ENCODE data around the gene BARX2. TPM values are rescaled to one million over a fixed set of nuclear protein-coding genes. Genes with fewer than 3 reads are reported as not detected.

Gene BARX2
- total and polyA plus RNA-seq, 2 of the 4 experiments (the other 2 are of a cell fraction): not detected

- H4K8ac ChIP-seq (ENCODE audit: low read depth in 2 of 2, low read length in 2 of 2): no peak overlapping the region
- no peak overlapping the region for H2BK5ac ChIP-seq (ENCODE audit: low read depth, low read length, poor library complexity, severe bottlenecking)
- no peak overlapping the region for H3K4me2 ChIP-seq (ENCODE audit: low read depth, low read length)
- H4K91ac ChIP-seq (ENCODE audit: insufficient read depth, low read depth, low read length): no peak overlapping the region
- H2BK15ac ChIP-seq (ENCODE audit: low read depth, low read length): no peak overlapping the region
- ChIA-PET POLR2A (ENCODE audit: unreplicated experiment) (no interaction called here), CTCF (interaction anchor here (0.7 to 0.9 kb wide), 2 partner anchors 382 to 385 kb away, joined by 3 read pairs; no protein-coding TSS in a partner anchor)
- no peak overlapping the region for H3K18ac ChIP-seq (ENCODE audit: low read depth, low read length)
- DNase-seq (no peak), ATAC-seq (ENCODE audit: low read depth) (no peak)
- no peak overlapping the region for H3K9ac ChIP-seq (ENCODE audit: low read depth, low read length)
- H3K79me1 ChIP-seq (ENCODE audit: low read depth in 1 of 2, low read length in 2 of 2): no peaks in the 10 kb centered on the region
- intact Hi-C loops (cut with micrococcal nuclease) (no loop called here), in situ Hi-C loops (cut with MboI; ENCODE audit: low sequenced_read_pairs) (loop anchor here (5.0 kb wide), 1 partner anchor 381 kb away; no protein-coding TSS in a partner anchor), dilution Hi-C loops (cut with HindIII; ENCODE audit: low sequenced_read_pairs, unreplicated experiment) (no loop called here)
- no peak overlapping the region for H2AK5ac ChIP-seq (ENCODE audit: low read depth, low read length)
- H3K4me1 ChIP-seq (ENCODE audit: control insufficient read depth, insufficient read depth, low read length): no peaks in the 10 kb centered on the region
- WGBS, 2 experiments (ENCODE audit: extremely low coverage in 2 of 2, insufficient read length in 1 of 2): no CpG with 5 or more reads among the region's 1 CpG
- H3K27ac ChIP-seq (ENCODE audit: insufficient read depth, low read length): no peak overlapping the region
- H3K23ac ChIP-seq (ENCODE audit: low read depth, low read length): no peak overlapping the region
- no peak overlapping the region for H3K56ac ChIP-seq (ENCODE audit: extremely low read depth, insufficient read depth, low read length)
- H2AFZ ChIP-seq (replicated peaks; ENCODE audit: low read length, poor library complexity): no peak overlapping the region
- H2BK20ac ChIP-seq (ENCODE audit: low read depth, low read length): no peak overlapping the region
- H4K20me1 ChIP-seq (ENCODE audit: insufficient read depth, low read length): no peaks in the 10 kb centered on the region
- TF ChIP-seq CHD1 (IDR thresholded peaks at IDR 0.05; ENCODE audit: low read depth, low read length) (no peak), ELK1 (IDR thresholded peaks at IDR 0.05; ENCODE audit: borderline replicate concordance, low read depth, low read length) (no peak), RAD21 (IDR thresholded peaks at IDR 0.05; ENCODE audit: low read length) (no peak), NFE2L2 (IDR thresholded peaks at IDR 0.05; ENCODE audit: low read depth, low read length) (no peak), POLR2A (IDR thresholded peaks at IDR 0.05; ENCODE audit: low read depth, low read length) (no peak), MAZ (IDR thresholded peaks at IDR 0.05; ENCODE audit: borderline replicate concordance, low read depth, low read length) (no peak)
- H3K14ac ChIP-seq (replicated peaks; ENCODE audit: low read depth, low read length): no peak overlapping the region
- H3K36me3 ChIP-seq (ENCODE audit: control insufficient read depth, insufficient read depth, low read length): no peaks in the 10 kb centered on the region
- no peak overlapping the region for H2BK120ac ChIP-seq (ENCODE audit: low read depth, low read length)
- BruUV-seq (replicated peaks): no TSS peak
- H3K4ac ChIP-seq (ENCODE audit: low read depth, low read length): no peak overlapping the region
- no peaks in the 10 kb centered on the region for H3K9me1 ChIP-seq (ENCODE audit: insufficient read depth, low read length)
- H3K4me3 ChIP-seq (ENCODE audit: insufficient read depth, low read depth, low read length): no peak overlapping the region
- no peaks in the 10 kb centered on the region for H3K9me3 ChIP-seq (ENCODE audit: control insufficient read depth, insufficient read depth, low read length)
- H4K5ac ChIP-seq (ENCODE audit: low read depth, low read length): no peak overlapping the region
- peaks cover 18% of the 10 kb centered on the region for H3K27me3 ChIP-seq (ENCODE audit: control insufficient read depth, insufficient read depth, low read length)
- no peak overlapping the region for H2AK9ac ChIP-seq (replicated peaks; ENCODE audit: low read depth, low read length, poor library complexity)
These were observed 9.8 kb upstream of the BARX2 start for GRCh38 chr11:129365816-129366215.

All from IMR-90 (cell line).